ENCODE data around the gene JUP.

Gene JUP

DNA sequence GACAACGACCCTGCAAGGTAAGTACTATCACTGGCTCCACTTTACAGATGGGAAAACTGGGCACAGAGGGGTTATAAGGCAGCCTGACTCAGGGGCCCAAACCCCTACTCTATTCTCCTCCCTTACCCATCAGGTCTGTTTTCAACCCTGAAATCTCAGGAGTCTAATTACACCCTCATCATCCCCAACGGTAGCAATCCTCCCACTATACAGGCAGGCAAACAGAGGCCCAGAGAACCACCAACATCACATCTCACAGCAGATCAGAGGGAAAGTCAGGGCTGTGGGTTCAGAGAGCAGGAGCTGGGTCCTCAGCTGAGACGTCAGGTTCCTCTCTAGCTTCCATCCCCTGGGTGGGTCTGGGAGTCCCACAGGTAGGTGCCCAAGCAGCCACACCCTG lies 16.5 kb downstream of the JUP start:
- H3K9me3 ChIP-seq: no peaks in the 10 kb centered on the region
- H3K27me3 ChIP-seq: no peaks in the 10 kb centered on the region
- TF ChIP-seq, protein P1, sequence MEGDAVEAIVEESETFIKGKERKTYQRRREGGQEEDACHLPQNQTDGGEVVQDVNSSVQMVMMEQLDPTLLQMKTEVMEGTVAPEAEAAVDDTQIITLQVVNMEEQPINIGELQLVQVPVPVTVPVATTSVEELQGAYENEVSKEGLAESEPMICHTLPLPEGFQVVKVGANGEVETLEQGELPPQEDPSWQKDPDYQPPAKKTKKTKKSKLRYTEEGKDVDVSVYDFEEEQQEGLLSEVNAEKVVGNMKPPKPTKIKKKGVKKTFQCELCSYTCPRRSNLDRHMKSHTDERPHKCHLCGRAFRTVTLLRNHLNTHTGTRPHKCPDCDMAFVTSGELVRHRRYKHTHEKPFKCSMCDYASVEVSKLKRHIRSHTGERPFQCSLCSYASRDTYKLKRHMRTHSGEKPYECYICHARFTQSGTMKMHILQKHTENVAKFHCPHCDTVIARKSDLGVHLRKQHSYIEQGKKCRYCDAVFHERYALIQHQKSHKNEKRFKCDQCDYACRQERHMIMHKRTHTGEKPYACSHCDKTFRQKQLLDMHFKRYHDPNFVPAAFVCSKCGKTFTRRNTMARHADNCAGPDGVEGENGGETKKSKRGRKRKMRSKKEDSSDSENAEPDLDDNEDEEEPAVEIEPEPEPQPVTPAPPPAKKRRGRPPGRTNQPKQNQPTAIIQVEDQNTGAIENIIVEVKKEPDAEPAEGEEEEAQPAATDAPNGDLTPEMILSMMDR (IDR thresholded peaks at IDR 0.05): no peak
- peaks cover 0 to 32% (median 2%) of the 10 kb centered on the region in 4 donors for H3K4me1 ChIP-seq
- intact Hi-C loops (cut with DNase I; ENCODE audit: low total_unique reads): no loop called here
- no peak for DNase-seq
- no peak overlapping the region for H3K4me3 ChIP-seq
- no peak overlapping the region for H3K27ac ChIP-seq
- peaks cover 0 to 75% (median 49%) of the 10 kb centered on the region in 3 donors for H3K36me3 ChIP-seq

DNA sequence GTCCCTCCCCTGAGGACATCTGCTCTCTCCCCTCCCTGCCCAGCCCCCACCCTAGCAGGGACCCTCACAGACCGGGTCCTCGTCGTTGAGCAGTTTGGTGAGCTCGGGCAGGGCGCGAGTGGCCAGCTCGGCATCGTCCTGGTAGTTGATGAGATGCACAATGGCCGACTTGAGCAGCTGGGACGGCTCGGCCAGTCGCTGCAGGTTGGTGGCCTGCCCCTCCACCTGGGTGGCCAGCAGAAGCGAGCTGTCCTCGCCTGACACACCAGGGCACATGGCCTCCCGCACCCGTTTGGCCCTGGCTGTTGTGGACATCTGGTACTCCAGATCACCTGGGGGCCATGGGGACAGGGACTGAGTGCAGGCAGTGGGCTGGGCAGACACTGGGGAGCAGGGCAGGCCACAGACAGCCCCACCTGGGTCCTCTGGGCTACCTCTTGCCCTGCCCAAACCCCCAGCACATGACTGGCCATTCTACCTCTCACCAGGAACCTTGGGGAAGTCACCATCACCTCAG lies 17.1 kb downstream of the JUP start:
- Histone ChIP-seq H3K9me3 (no peaks in the 10 kb centered on the region), H3K27ac (no peak overlapping the region), H3K4me3 (no peak overlapping the region), H3K4me1 (peaks cover 0 to 27% (median 2%) of the 10 kb centered on the region in 4 donors), H3K36me3 (peaks cover 0 to 81% (median 55%) of the 10 kb centered on the region in 3 donors), H3K27me3 (no peaks in the 10 kb centered on the region)
- intact Hi-C loops (cut with DNase I; ENCODE audit: low total_unique reads): no loop called here
- TF ChIP-seq, protein P1 (IDR thresholded peaks at IDR 0.05): no peak
- no peak for DNase-seq

DNA sequence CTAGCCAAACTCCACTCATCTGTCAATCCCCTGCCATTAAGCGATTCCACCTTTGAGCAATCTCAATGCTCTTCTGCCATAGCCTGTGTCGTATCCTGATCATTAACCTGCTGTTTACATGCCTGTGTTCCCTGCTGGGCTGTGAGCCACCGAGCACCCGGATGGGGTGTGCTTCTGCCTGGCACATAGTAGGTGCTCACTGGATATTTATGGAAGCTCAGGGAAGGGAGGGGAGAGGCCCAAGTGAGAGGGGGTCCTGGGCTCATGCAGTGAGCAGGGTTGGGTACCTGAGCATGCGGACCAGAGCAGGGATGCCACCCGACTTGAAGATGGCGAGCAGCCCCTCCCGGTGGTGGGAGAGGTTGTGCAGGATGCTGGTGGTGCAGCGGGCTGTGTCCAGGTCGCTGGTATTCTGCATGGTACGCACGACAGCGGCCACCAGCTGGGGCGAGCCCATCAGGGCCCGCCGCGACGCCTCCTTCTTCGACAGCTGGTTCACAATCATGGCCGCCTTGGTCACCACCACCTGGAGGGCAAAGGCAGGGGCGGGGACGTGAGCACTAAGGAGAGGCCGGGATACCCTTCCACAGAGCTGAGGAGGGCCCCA lies 17.7 kb downstream of the JUP start:
- Histone ChIP-seq H3K9me3 (no peaks in the 10 kb centered on the region), H3K4me3 (no peak overlapping the region), H3K4me1 (peaks cover 0 to 21% (median 2%) of the 10 kb centered on the region in 4 donors), H3K27me3 (no peaks in the 10 kb centered on the region), H3K27ac (no peak overlapping the region), H3K36me3 (peaks cover 0 to 87% (median 55%) of the 10 kb centered on the region in 3 donors)
- no peak for DNase-seq
- intact Hi-C loops (cut with DNase I; ENCODE audit: low total_unique reads): no loop called here
- TF ChIP-seq, protein P1 (IDR thresholded peaks at IDR 0.05): no peak

DNA sequence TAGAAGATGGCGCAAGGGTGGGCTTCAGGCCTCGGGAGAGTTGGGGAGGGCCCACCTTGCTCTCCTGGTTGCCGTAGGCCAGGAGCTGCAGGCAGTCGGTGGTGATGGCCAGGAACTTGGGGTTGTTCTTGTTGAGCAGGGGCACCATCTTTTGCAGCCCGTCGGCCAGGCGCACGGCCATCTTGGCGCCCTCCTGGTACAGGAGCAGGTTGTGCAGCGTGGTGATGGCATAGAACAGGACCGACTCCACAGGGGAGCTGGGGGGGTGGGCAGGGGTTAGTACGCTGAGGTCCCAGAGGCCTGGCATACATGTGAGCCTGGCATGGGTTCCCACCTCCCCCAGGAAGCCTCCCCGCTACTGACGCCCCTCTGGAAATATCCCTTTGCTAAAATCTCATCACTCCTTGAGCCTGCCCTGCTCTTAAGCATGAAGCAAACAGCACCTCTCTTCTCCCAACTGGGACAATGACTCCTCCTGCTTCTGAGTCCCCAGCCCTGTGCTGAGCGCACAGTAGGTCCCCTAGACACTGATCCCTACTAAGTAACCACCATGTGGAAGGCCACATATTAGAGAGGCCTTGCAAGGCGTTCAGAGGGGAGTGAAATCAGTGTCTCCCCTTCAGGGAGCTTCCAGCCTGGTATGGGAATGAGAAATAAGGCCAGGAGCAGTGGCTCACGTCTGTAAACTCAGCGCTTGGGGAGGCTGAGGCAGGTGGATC lies 19.0 kb downstream of the JUP start:
- intact Hi-C loops (cut with DNase I; ENCODE audit: low total_unique reads): no loop called here

DNA sequence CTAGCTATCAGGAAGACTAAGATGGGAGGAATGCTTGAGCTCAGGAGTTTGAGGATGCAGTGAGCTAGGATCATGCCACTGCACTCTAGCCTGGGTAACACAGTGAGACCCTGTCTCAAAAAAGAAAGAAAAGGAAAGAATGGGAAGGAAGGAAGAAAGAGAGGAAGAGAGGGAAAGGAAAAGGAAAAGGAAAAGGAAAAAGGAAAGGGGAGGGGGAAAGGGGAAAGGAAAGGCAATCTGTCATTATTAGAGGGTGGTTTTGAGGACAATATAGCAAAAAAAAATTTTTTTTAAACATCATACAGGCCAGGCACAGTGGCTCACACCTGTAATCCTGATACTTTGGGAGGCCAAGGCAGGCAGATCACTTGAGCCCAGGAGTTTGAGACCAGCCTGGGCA lies 20.4 kb downstream of the JUP start:
- no peak overlapping the region for H3K27ac ChIP-seq
- intact Hi-C loops (cut with DNase I; ENCODE audit: low total_unique reads): no loop called here
- no peak overlapping the region for H3K4me3 ChIP-seq
- H3K4me1 ChIP-seq: no peaks in the 10 kb centered on the region
- no peak for DNase-seq
- H3K36me3 ChIP-seq: peaks cover 8 to 97% (median 67%) of the 10 kb centered on the region in 3 donors
- TF ChIP-seq, protein P1 (IDR thresholded peaks at IDR 0.05): no peak
- H3K27me3 ChIP-seq: no peaks in the 10 kb centered on the region
- no peaks in the 10 kb centered on the region for H3K9me3 ChIP-seq

More for the DNA sequence above, 19.0 kb downstream of the JUP start:
- TF ChIP-seq, protein P1 (IDR thresholded peaks at IDR 0.05): no peak
- Histone ChIP-seq H3K4me3 (no peak overlapping the region), H3K27ac (no peak overlapping the region), H3K36me3 (peaks cover 7 to 95% (median 63%) of the 10 kb centered on the region in 3 donors), H3K4me1 (peaks cover 0 to 8% (median 0%) of the 10 kb centered on the region in 4 donors), H3K9me3 (no peaks in the 10 kb centered on the region), H3K27me3 (no peaks in the 10 kb centered on the region)
- DNase-seq: no peak

Data from tibial artery (tissue), 4 donors.